22Rv1 (cell line): ENCODE data around the gene MFSD1.

ENCODE experiments used
- ZFX ChIP-seq: fragments of 450-650 bp; IDR thresholded peaks from 2 replicates; pipeline ENCODE4 v1.6.1; 2017; ENCODE audit warnings: antibody characterized with exemption, borderline replicate concordance
- TF ChIP-seq, protein P1 (sequence below): fragments of 450-650 bp; IDR thresholded peaks from 2 replicates; pipeline ENCODE4 v1.5.1; 2017; ENCODE audit warnings: mild to moderate bottlenecking

DNA sequence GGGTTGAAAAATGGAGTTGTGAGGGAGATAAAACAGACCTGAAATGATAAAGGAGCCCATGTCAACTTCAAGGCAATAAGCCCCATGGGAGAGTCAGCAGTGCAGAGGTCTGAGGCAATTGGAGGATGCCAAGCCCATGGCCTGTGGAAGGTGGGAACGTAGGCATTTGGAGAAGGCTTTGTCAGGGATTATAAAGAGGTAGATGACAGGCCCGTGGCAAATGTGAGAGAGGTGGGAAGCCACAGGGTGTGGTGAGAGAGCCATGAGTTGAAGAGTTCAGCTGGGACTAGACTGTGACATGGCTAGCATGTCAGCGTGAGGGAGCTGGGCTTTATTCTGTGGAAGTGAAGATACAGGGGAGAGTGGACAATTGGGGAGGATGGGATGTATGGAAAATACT, 35.4 kb downstream of the MFSD1 start:
- TF ChIP-seq, protein P1, sequence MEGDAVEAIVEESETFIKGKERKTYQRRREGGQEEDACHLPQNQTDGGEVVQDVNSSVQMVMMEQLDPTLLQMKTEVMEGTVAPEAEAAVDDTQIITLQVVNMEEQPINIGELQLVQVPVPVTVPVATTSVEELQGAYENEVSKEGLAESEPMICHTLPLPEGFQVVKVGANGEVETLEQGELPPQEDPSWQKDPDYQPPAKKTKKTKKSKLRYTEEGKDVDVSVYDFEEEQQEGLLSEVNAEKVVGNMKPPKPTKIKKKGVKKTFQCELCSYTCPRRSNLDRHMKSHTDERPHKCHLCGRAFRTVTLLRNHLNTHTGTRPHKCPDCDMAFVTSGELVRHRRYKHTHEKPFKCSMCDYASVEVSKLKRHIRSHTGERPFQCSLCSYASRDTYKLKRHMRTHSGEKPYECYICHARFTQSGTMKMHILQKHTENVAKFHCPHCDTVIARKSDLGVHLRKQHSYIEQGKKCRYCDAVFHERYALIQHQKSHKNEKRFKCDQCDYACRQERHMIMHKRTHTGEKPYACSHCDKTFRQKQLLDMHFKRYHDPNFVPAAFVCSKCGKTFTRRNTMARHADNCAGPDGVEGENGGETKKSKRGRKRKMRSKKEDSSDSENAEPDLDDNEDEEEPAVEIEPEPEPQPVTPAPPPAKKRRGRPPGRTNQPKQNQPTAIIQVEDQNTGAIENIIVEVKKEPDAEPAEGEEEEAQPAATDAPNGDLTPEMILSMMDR, result no peak
- no peak for TF ChIP-seq ZFX
